A673 (cell line): ENCODE measurements around the gene SPEG. TPM values are rescaled to one million over a fixed set of nuclear protein-coding genes. Genes with fewer than 3 reads are reported as not detected.
A peak's percentile ranks its signal among the peaks of the same experiment; 100 is the strongest.

Experiments used
- BruUV-seq: library from RNA; stranded (reverse); fragments of 400-500 nt; replicated peaks from 2 replicates; lab custom pipeline; 2021; lab: Mats Ljungman, UMichigan
- CTCF ChIA-PET: fragments of 300-600 bp; sonication (Branson Sonifier 250); formaldehyde crosslinking; loops from one replicate; lab custom pipeline; 2022; ENCODE audit warnings: antibody characterized with exemption; lab: Charles Lee
- POLR2A ChIA-PET: fragments of 300-600 bp; sonication (Branson Sonifier 250); formaldehyde crosslinking; loops from one replicate; lab custom pipeline; 2022; ENCODE audit warnings: antibody characterized with exemption; ENCODE audit not compliant: low non-redundant PET; lab: Charles Lee
- DNase-seq: peaks from one replicate; pipeline ENCODE4 v3.0.0-alpha.2; 2015; ENCODE audit warnings: low spot score
- H3K27ac ChIP-seq: fragments of 200-600 bp; sonication (generic); 2 replicates; pipeline ENCODE4 v1.5.1; 2016; ENCODE audit warnings: mixed run types, low read depth, mild to moderate bottlenecking, mixed read lengths, antibody characterized with exemption, low read length; ENCODE audit not compliant: poor library complexity, severe bottlenecking
- H3K27me3 ChIP-seq: fragments of 200-600 bp; sonication (generic); replicated peaks from 2 replicates; pipeline ENCODE4 v1.6.1; 2017; ENCODE audit warnings: mixed run types, low read depth, mild to moderate bottlenecking, mixed read lengths, antibody characterized with exemption, low read length; ENCODE audit not compliant: insufficient read depth, poor library complexity
- H3K36me3 ChIP-seq: fragments of 200-600 bp; sonication (generic); 2 replicates; pipeline ENCODE4 v1.6.1; 2016; ENCODE audit warnings: mixed run types, mild to moderate bottlenecking, mixed read lengths, antibody characterized with exemption, low read length; ENCODE audit not compliant: insufficient read depth, poor library complexity, severe bottlenecking
- H3K4me1 ChIP-seq: fragments of 200-600 bp; sonication (generic); 2 replicates; pipeline ENCODE4 v1.6.1; 2017; ENCODE audit warnings: mixed run types, mild to moderate bottlenecking, mixed read lengths, antibody characterized with exemption, low read length; ENCODE audit not compliant: insufficient read depth, poor library complexity, severe bottlenecking
- H3K4me3 ChIP-seq: fragments of 200-600 bp; sonication (generic); 2 replicates; pipeline ENCODE4 v1.5.1; 2016; ENCODE audit warnings: low read depth, mixed run types, mild to moderate bottlenecking, mixed read lengths, low read length; ENCODE audit not compliant: poor library complexity, severe bottlenecking
- H3K9me3 ChIP-seq: fragments of 200-600 bp; sonication (generic); 2 replicates; pipeline ENCODE4 v1.6.1; 2016; ENCODE audit warnings: mixed run types, low read depth, mild to moderate bottlenecking, mixed read lengths, antibody characterized with exemption, low read length; ENCODE audit not compliant: poor library complexity, severe bottlenecking
- CTCF ChIP-seq: fragments of 300-800, 200-600 bp; sonication (generic); conservative IDR thresholded peaks from 2 replicates; pipeline ENCODE4 v1.5.1; 2017; ENCODE audit warnings: low read depth, mild to moderate bottlenecking, antibody characterized with exemption, low read length, moderate library complexity, mixed read lengths
- EZH2 ChIP-seq: fragments of 200-600 bp; sonication (generic); IDR thresholded peaks from 2 replicates; pipeline ENCODE4 v1.6.1; 2017; ENCODE audit warnings: borderline replicate concordance, low read depth, mild to moderate bottlenecking, mixed read lengths, antibody characterized with exemption, low read length; ENCODE audit not compliant: poor library complexity, severe bottlenecking
- intact Hi-C: fragments of 100-400 bp; cut with micrococcal nuclease; formaldehyde crosslinking; loops from one replicate; pipeline ENCODE4 v1.10.0; 2022; ENCODE audit not compliant: unreplicated experiment
- total RNA-seq: library from RNA; stranded (reverse); gene quantifications from 2 replicates; pipeline ENCODE4 v1.2.3, GENCODE V29; 2021

SPEG gene
- total RNA-seq, 1 experiment from 2014 or later, result 8.4 TPM

GRCh38 chr2:219542931-219543595, 108.4 kb downstream of the SPEG start:
- TF ChIP-seq CTCF (no peak), EZH2 (no peak)
- peak overlapping the region; percentile 64 for H3K4me3 ChIP-seq
- CTCF ChIA-PET, result interaction anchor here (1.0 to 1.7 kb wide), 3 partner anchors 13 to 101 kb away, joined by 3 to 6 read pairs (median 3); no protein-coding TSS in a partner anchor
- intact Hi-C loops, result loop anchor here (1.0 to 2.0 kb wide), 2 partner anchors 54 to 146 kb away; partner anchors contain the start of gene STK11IP
- peak overlapping the region; percentile 73 for H3K27ac ChIP-seq
- H3K36me3 ChIP-seq, result peaks cover 3% of the 10 kb centered on the region
- DNase-seq, result no peak
- BruUV-seq, result no TSS peak
- POLR2A ChIA-PET, result no interaction called here
- no peaks in the 10 kb centered on the region for H3K9me3 ChIP-seq
- peaks cover 13% of the 10 kb centered on the region for H3K4me1 ChIP-seq
- H3K27me3 ChIP-seq, result no peaks in the 10 kb centered on the region

- ChIA-PET POLR2A (interaction anchor here (0.7 kb wide), 1 partner anchor 1716 kb away, joined by 3 read pairs; no protein-coding TSS in a partner anchor), CTCF (interaction anchor here (0.6 to 1.7 kb wide), 4 partner anchors 14 to 101 kb away, joined by 3 to 7 read pairs (median 4); no protein-coding TSS in a partner anchor)
- BruUV-seq, result no TSS peak
- Histone ChIP-seq H3K9me3 (no peaks in the 10 kb centered on the region), H3K4me1 (peaks cover 11% of the 10 kb centered on the region), H3K27me3 (no peaks in the 10 kb centered on the region), H3K27ac (peak within 1 kb of the TSS; percentile 73), H3K4me3 (peak within 1 kb of the TSS; percentile 64), H3K36me3 (peaks cover 3% of the 10 kb centered on the region)
- intact Hi-C loops, result loop anchor here (1.0 to 2.0 kb wide), 2 partner anchors 54 to 145 kb away; partner anchors contain the start of gene STK11IP
- peak; percentile 97 for DNase-seq
- no peak for TF ChIP-seq EZH2
- no peak for TF ChIP-seq CTCF
These were observed 109.1 kb downstream of the SPEG start, which contains the start of the genes CHPF and TMEM198 for GRCh38 chr2:219543596-219544358. Gene CHPF, minus strand, starts transcription at chr2:219543809. Its CDS starts 271 bp downstream, at chr2:219543538. Gene TMEM198, plus strand, starts transcription at chr2:219544028. Its CDS starts 700 bp downstream, at chr2:219544728.

GRCh38 chr2:219544567-219544966, 109.9 kb downstream of the SPEG start:
- intact Hi-C loops, result no loop called here

More at GRCh38 chr2:219544567-219544966, 109.9 kb downstream of the SPEG start:
- ChIA-PET CTCF (no interaction called here), POLR2A (no interaction called here)
- TF ChIP-seq EZH2, result no peak
- TF ChIP-seq CTCF, result no peak
- Histone ChIP-seq H3K36me3 (peaks cover 3% of the 10 kb centered on the region), H3K4me3 (peak overlapping the region; percentile 64), H3K9me3 (no peaks in the 10 kb centered on the region), H3K27me3 (no peaks in the 10 kb centered on the region), H3K27ac (no peak overlapping the region), H3K4me1 (peaks cover 11% of the 10 kb centered on the region)
- DNase-seq, result no peak
- BruUV-seq, result no TSS peak
